ENCODE results near the gene ZIC1. TPM values are rescaled to one million over a fixed set of nuclear protein-coding genes. Genes with fewer than 3 reads are reported as not detected.

ZIC1 gene
- total and polyA plus RNA-seq, 2 of the 13 experiments (the other 11 are each of a cell fraction or from before 2014, with no cell fraction given), result not detected

DNA sequence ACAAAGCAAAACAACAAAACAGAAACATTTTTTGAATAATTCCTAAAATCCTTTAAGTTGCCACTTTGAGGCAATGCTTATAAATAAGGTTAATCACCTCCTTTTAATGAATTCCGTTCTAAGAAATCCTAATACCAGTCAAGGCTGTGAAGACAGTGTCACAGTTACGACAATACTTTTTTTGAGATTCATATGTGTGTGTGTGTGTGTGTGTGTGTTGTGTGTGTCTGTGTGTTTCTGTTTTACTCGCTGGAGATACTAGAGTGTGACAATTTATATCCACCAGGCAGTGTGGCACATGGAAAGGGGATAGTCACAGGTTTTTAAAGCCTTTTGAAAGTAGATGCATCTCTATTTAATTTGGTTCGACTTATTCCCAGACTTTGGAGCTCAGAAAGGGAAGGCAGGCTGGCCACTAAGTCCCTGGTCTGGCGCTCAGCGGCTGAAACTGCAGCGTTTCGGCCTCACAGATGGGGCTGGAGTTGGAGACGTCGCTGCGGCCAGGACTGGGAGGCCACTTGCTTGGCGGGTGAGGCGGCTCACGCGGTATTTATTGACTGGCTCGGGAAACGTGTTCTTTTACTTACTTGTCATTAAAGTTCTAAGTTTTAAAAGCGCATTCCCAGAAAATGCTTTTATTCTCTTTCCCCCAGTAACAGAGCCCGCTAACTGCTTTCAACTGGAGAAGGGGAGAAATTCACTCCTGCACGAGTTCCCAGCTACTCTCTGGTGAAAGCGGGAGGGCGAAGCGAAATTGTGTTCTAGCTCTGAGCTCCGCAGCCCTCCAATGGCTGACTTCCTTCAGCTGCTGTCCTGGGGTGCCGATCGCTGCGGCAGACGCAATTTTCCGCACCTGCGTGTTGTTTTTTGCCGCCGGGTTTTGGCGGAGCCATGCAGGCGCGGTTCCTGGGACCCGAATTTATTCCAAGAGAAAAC, 13.7 kb downstream of the ZIC1 start:
- H3K79me2 ChIP-seq (ENCODE audit: insufficient read depth, low read length), result no peaks in the 10 kb centered on the region
- intact Hi-C loops (cut with micrococcal nuclease; ENCODE audit: unreplicated experiment) (no loop called here), in situ Hi-C loops (cut with HindIII; ENCODE audit: extremely low pct_ligation_motif_present, low pct_unique_long_range_greater_than_20kb) (no loop called here)
- H3K27ac ChIP-seq (ENCODE audit: extremely low read length, insufficient read depth, low read length), result no peak overlapping the region
- H3K4me3 ChIP-seq (replicated peaks in 1 of 3; ENCODE audit: insufficient read depth in 1 of 3, low read depth in 2 of 3, low read length in 3 of 3), result no peak overlapping the region
- no TSS peak for BruUV-seq (replicated peaks)
- no peaks in the 10 kb centered on the region for H3K4me1 ChIP-seq (ENCODE audit: insufficient read depth, low read length)
- TF ChIP-seq CBFB (CRISPR knock-in tag; IDR thresholded peaks at IDR 0.05) (no peak), NFE2L1 (CRISPR knock-in tag; IDR thresholded peaks at IDR 0.05; ENCODE audit: borderline replicate concordance) (no peak), ARID2 (CRISPR knock-in tag; IDR thresholded peaks at IDR 0.05; ENCODE audit: borderline replicate concordance) (no peak), ZNF556 (CRISPR knock-in tag; IDR thresholded peaks at IDR 0.05; ENCODE audit: borderline replicate concordance) (no peak), IRX3 (CRISPR knock-in tag; IDR thresholded peaks at IDR 0.05; ENCODE audit: borderline replicate concordance, low read depth) (no peak), ZNF7 (CRISPR knock-in tag; IDR thresholded peaks at IDR 0.05) (no peak), ARID4A (CRISPR knock-in tag; IDR thresholded peaks at IDR 0.05; ENCODE audit: borderline replicate concordance) (no peak), PRMT3 (CRISPR knock-in tag; IDR thresholded peaks at IDR 0.05; ENCODE audit: borderline replicate concordance, low read depth) (no peak), ADNP (CRISPR knock-in tag; IDR thresholded peaks at IDR 0.05) (no peak)
- no peaks in the 10 kb centered on the region for H3K36me3 ChIP-seq (replicated peaks in 1 of 2; ENCODE audit: control insufficient read depth in 1 of 2, insufficient read depth in 2 of 2, low read length in 2 of 2)
- FAIRE-seq (no peak), ATAC-seq (no peak), DNase-seq (ENCODE audit: low spot score) (no peak)
- no peak overlapping the region for H3K9ac ChIP-seq (ENCODE audit: insufficient read depth, low read depth, low read length)
- peaks cover 4 to 56% of the 10 kb centered on the region in 2 experiments; a peak in 4 of 5 replicates for H3K27me3 ChIP-seq (ENCODE audit: control insufficient read depth in 1 of 2, insufficient read depth in 2 of 2, low read length in 2 of 2)
- no peak overlapping the region for H3K4me2 ChIP-seq (ENCODE audit: low read depth, low read length)
- WGBS (ENCODE audit: low lambda C conversion rate), result 57% methylated on average over 28 of the region's 36 CpGs
- no peaks in the 10 kb centered on the region for H3K9me3 ChIP-seq (ENCODE audit: low read length)
- H4K20me1 ChIP-seq (ENCODE audit: insufficient read depth, low read length), result no peaks in the 10 kb centered on the region
- POLR2A ChIA-PET, result no interaction called here
- H2AFZ ChIP-seq (ENCODE audit: low read length), result no peak overlapping the region
- CTCF ChIA-PET (ENCODE audit: low intra/inter-chr PET ratio, low total read pairs), result no interaction called here
